ENCODE measurements around the gene SLC17A9.

SLC17A9 gene

DNA sequence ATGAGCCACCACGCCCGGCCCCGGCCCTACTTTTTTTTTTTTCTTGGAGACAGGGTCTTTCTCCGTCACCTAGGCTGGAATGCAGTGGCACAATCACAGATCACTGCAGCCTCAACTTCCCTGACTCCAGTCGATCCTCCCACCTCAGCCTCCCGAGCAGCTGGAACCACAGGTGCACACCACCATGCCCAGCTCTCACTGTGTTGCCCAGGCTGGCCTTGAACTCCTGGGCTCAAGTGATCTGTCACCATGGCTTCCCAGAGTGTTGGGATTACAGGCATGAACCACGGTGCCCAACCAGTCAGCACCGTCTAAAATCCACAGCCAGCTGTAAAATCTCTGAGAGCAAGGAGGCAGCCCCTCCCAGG, 17.4 kb downstream of the SLC17A9 start:
- DNase-seq: no peak

DNA sequence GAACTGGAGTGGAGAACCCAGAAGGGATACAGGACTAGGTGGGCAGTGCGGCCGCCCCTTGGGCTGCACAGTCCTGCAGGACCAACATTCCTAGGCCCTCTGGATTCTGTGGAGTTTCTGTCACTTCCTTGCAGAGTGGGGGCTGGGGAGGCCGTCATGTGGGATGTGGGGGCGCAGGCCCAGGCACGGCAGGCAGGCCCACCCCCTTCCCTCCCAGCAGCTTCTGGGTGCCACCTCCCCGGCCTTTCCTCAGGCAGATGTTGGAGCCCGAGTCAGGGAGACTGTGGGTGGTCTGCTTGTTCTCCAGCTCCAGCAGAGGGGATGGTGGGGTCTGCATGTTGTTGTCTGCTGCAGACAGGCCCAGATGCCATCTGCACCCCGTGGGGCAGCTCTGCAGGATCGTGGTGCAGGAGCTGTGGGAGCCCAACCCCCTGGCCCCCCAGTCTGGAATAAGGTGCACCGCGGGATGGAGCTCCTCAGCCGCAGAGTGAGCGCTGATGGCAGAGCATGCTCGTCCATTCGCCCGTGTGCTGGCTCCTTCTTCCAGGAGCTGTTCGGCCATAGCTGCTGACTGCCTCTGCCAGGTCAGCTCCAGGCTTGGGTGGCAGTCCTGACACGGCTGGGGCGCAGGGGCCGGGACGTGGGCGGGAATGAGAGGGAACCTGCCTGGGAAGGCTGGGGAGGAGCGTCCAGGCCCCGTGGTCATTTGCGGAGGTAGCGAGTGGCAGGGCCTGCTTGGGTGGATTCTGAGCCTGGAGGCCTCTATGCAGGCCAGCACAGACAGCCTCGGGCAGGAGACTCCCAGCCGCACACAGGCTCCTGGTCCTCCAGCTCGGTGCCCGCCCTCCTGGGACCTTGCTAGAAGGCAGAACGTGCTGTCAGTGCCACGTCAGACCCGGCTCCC, 18.1 kb downstream of the SLC17A9 start:
- no peak for DNase-seq

DNA sequence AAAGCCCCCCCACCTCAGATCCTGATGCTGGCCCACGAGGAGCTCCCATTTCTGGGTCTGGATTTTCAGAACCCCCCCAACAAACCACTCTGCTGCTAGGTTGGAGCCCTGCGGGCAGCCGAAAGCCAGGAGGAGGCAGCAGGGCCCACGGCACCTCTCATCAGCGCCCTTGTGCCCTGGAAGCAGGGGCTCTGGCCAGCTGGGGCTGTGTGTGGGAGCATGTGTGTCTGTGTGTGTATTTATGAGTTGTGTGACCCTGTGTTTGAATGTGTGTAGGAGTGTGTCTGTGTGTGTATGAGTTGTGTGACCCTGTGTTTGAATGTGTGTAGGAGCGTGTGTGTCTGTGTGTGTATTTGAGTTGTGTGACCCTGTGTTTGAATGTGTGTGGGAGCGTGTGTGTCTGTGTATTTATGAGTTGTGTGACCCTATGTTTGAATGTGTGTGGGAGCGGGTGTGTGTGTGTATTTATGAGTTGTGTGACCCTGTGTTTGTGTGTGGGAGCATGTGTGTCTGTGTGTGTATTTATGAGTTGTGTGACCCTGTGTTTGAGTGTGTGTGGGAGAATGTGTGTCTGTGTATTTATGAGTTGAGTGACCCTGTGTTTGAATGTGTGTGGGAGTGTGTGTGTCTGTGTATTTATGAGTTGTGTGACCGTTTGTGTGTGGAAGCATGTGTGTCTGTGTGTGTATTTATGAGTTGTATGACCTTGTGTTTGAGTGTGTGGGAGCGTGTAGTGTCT, 18.9 kb downstream of the SLC17A9 start:
- no peak for DNase-seq

DNA sequence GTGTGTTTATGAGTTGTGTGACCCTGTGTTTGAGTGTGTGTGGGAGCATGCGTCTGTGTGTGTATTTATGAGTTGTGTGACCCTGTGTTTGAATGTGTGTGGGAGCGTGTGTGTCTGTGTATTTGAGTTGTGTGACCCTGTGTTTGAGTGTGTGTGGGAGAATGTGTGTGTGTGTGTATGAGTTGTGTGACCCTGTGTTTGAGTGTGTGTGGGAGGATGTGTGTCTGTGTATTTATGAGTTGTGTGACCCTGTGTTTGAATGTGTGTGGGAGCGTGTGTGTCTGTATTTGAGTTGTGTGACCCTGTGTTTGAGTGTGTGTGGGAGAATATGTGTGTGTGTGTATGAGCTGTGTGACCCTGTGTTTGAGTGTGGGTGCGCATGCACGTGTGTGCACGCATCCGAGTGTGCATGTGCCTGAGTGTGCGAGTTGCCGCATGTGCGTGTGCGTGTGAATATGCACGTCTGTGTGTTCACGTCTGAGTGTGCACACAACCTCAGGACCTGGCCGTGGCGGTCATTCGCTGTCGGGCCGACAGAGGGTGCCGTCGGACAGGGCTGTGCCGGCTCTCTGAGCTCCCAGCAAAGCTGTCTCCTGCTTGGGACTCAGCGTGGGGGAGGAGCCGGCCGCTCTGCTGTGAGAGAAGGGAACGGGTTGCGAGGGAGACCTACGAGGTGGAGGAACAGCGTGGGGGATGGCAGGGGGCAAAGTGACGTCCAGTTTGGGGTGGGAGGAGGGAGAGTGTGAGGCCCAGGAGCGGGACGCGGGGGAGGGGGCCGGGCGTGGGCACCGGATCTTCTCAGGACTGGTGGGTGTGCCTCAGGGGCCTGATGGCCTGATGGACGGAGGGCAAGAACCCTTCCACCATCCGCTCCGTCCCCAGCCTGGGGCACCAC, 19.7 kb downstream of the SLC17A9 start:
- peak; percentile 51 to 70 for DNase-seq

DNA sequence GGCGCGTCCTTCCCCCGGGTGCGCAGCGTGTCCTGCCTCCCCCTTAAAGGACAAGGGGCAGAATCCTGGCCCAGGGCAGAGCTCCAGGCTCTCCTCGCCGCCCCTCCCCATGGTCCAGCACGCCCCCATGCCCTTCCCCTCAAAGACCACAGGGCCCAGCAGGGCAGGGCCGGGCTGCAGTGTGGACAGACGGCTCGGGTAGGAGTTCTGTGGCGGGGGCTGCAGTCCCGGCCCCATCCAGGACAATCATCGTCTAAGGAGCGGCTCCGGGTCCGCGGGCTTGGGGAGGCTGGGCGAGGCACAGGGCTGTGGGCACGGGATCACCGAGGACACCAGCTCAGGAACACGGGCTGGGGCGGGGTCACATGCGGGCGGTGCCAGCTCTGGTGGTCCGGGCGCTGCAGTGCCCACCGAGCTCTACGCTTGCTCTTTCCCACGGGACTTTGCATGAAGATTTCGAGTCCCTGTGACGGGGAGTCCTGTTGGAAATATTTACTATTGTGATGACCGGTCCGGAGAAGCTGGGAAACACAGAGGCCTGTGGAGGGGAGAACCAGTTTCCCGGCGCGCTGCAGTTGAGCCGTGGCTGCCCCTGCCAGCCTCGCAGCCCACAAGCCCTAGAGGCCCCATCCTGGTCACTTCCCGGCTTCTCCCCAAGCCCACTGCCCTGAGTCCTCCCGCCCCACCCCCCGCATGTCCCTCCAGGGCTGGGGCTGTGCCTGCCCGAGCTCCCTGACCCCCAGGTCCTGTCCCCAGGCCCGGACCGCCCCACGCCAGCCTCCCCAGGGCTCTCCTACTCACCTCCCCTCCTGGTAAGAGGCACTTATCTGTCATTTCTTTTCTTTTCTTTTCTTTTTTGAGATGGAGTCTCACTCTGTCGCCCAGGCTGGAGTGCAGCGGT, 20.6 kb downstream of the SLC17A9 start:
- no peak for DNase-seq

DNA sequence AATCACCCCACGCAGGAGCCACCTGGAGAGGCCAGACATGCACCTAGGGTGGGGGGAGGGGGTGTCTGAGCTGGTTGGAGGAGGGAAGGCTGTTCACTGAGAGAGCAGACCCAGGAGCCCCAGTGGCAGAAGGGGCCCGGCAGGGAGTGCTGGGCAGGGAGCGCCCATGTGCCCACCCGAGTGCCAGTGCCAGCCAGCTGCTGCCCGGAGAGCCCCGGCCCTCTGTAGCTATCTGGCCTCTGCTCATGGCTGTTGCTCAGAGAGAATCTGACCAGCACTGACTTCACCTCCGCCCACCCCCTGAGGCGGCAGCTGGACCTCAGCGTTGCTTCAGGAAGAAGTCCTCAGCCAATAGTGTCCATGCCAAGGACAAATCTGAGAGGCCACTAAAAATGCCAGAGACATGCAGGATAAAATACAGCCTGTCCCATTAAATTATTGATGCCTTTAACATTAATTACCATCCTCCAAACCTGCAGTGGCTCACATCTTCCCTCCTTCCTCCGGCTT, 22.8 kb downstream of the SLC17A9 start:
- DNase-seq: no peak

DNA sequence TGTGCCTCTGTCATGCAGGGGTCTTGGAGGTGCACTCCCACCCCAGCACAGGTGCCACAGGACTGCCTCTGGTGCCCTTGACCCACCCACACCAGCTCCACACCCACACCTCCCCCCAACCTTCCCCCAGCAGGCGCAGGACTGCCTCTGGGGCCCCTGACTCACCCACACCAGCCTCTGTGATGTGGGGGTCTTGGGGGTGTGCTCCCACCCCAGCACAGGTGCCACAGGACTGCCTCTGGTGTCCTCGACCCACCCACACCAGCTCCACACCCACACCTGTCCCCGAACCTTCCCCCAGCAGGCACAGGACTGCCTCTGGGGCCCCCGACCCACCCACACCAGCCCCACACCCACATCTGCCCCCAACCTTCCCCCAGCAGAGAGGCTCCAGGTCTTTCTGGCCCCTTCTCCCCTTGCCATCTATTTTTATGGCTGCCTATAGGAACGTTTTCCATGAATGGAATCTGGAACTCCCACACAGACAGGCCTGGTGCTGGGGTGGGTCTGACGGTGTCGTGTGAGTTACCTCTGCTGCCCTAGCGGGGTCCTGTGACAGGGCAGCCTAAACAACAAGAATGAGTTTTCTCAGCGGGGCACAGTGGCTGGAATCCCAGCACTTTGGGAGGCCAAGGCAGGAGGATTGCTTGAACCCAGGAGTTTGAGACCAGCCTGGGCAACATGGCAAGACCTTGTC, 23.5 kb downstream of the SLC17A9 start:
- no peak for DNase-seq

DNA sequence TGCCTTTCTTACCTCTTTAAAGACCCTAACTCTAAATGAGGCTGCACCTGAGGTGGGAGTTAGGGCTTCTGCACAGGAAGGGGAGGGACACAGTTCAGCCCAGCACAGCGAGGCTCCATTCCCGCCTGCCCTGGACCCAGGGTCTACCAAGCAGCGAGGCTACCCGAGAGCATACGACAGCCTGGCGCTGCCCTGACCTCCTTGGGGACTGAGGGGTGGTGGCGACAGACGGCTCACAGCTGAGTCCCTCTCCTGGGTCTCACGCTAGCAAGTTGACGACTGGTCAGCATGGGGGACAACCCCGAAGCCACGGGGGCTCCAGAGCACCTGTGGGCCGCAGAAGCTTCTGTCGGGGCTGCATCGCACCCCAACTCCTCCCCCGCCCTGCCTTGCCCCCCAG, 24.4 kb downstream of the SLC17A9 start:
- no peak for DNase-seq

DNA sequence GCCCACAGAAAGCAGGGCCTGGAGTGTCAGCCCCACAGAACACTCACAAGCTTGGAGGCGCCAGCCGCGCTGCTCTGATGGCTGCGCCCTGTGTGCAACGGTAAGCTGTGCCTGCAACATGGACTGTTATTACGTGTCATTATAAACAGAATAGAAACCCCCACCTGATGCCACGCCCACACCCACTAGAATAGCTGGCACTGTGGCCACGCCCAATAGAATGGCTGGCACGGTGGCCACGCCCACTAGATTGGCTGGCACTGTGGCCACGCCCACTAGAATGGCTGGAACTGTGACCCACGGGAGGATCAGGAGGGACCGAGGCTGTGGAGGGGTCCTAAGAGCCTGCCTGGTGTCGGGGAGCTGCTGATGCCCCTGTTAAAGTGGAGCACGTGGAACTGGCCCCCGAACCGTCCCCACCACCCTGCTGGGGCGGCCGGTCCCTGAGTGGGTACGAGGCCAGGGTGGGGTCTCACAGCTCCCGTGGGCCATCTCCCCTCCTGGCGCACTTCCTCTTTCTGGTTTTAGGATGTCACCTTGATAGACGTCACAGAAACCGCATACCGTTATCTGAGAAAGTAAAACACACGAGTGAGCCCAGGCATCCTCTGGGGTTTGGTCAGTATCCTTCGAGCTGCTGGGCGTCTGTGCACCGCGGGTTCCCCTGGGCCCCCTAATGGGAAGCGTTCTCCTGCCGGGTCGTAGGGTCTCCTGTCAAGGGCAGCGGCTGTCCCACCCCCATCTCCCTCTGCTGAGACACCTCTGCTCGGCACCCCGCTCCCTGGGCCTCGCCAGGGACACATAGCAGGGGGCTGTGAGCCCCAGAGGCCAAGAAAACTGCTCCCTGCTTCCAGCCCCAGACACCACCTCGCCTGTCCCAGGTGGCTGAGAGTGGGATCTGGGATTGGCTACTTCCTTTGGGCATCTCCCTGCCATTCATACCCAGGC, 25.4 kb downstream of the SLC17A9 start:
- peak in 1 of 2 donors; percentile 9 for DNase-seq

DNA sequence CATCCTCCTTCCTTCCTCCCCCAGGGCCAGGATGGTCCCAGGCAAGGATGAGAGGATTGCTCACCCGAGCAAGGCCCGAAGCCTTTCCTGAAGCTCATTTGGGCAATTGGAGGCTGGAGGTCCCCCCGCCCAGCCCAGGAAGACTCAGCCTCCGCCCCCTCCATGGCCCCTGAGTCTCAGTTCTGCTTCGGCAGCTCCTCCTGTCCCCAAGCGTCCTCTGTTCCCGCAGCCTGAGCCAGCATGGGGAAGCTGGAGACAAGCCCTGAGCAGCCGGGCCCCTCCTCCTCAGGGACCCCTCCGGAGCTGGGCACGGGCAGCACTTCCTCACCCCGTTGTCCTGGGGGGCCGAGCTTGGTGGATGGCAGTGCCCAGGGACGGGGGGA, 26.0 kb downstream of the SLC17A9 start:
- no peak for DNase-seq

DNA sequence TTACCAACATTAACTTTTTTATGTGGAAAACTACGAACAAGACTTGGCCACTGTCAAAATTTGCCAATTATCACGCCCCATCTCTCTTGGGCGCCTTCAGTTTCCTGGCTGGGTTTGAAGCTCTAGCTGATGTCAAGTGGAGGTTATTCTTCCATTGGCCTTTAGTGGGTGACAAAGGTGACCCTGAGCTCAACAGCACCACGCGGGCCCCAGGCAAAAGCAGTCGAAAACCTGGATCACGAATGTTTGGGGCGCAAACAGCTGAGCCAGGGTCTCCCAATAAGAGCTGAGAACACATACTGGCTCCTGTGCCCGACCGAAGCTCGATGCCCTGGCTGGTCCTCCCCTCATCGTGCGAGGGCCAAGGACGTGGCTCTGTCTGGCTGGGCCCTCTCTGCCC, 26.8 kb downstream of the SLC17A9 start:
- no peak for DNase-seq

DNA sequence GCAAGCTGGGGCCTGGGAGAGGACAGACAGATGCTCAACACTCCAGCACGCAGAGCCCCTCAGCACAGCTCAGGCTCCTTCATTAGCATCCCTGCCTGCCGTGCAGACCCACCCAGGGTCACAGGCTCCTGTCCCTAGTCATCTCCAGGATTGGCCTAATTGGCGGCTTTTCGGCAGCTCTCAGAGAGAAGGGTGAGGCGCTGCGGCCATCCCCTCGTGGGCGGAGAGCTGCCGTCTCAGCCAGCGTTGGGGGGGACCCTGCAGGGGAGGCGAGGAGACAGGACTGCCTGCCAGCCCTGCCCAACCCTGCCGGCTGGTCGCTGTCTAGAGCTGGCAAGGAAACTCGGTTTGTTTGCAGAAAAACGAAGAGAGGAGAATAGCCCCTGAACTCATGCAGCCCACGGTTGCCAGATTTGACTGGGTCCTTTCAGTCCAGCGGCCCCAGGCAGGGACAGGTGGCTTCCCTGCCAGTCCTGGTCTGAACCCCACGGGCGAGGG, 27.4 kb downstream of the SLC17A9 start:
- no peak for DNase-seq

DNA sequence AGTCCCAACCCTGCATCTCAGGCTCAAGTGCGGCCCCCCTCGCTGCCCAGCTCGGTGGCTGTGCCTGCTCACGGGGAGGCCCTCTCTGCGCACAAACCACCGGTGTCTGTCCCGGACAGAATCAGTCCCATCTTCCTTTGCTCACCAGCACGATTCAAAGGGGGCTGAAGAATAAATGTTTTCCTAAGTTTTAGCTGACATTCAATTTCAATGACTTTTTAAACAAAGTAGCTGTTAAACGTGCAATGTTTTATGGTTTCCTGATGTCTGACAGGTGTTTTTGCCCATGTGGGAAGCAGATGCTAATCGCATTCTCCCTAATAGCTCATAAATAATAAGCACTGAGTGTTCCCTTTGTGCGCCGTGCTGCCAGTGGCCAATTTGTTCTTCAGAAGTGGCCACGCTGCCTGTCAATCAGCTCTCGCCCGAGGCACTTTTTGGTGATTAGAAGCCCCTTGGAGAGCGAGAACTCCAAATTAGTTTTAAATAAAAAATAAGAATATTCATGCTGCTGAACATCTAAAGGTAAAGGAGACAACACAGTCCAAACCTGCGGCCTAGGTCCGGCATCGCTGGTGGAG, 28.0 kb downstream of the SLC17A9 start:
- DNase-seq: no peak

DNA sequence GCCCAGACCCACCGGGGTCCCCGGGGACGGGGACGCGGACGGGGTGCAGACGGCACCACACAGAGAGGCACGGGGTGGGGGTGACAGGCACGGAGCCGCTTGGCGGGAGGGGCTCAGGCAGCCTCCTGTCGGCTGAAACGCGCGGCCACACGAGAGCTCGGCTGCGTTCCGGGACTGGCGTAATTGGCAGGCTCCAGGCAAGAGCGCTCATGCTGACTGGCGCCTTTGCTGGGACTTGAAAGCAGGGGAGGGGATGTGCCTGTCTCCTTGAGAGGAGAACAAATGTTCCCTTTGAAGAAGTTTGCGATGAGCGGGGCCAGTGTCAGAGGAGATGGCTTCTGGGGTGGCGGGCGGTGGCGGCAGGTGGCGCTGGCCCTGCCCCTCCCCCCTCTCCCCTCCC, 28.5 kb downstream of the SLC17A9 start:
- no peak for DNase-seq

DNA sequence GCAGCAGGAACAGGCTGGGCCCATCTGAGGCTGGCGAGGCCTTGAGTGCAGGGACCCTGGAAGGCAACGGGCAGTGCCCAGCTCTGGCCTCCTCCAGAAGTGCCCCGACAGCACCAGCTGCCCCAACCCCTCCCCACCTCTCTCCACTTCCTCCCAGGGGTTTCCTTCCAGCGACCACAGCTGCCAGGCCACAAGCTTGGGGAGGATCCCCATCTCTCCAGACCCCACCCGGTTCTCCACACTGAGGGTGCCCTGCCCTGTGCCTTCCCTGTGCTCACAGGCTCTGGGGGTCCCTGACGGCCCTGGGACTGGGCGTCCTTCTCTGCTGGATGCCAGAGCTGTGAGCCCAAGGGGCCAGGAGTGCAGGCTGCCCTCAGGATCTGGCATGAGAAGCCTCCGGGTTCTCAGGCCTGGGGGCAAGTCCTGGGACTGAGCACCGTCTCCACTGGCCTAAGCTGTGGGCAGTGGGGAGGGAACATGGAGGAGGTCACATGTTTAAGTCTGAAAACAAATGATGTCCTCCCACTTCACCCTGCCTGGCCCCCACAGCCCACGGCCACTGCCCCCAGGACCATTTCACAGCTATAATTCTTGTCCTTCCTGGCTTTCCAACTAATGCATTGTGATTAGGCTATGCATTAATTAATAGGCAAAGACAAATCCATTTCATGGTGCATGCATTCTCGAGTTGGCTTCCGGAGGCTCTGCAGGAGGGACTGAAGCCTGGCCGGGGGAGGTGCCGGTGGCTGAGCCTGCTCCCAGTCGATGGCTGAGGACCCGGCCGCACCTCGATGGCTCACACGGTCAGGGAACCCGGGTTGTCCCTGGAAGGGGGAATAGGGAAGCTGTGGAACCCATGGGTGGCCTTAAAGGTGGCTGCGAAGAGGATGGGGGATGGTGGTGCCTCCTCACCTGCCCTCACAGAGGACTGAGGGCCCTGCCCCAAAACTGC, 29.9 kb downstream of the SLC17A9 start:
- DNase-seq: peak in 1 of 2 donors; percentile 23

DNA sequence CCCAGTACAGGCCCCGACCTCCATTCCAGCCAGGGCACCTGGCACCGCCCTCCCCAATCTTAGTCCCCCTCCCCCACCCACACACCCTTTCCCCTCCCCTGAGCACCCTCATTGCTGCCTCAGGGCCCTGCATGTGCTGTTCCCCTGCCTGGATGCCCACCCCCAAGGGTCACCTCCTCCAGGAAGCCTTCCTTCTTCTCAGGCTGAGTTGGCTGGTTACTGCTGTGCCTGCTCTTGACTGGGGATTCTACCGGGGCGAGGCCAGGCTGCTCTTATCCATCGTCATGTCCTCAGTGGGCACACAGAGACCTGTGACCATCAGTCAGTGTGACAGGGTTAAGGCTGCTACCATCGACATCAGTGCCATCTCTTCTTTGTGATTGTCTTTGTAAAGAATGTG, 30.7 kb downstream of the SLC17A9 start:
- DNase-seq: no peak

DNA sequence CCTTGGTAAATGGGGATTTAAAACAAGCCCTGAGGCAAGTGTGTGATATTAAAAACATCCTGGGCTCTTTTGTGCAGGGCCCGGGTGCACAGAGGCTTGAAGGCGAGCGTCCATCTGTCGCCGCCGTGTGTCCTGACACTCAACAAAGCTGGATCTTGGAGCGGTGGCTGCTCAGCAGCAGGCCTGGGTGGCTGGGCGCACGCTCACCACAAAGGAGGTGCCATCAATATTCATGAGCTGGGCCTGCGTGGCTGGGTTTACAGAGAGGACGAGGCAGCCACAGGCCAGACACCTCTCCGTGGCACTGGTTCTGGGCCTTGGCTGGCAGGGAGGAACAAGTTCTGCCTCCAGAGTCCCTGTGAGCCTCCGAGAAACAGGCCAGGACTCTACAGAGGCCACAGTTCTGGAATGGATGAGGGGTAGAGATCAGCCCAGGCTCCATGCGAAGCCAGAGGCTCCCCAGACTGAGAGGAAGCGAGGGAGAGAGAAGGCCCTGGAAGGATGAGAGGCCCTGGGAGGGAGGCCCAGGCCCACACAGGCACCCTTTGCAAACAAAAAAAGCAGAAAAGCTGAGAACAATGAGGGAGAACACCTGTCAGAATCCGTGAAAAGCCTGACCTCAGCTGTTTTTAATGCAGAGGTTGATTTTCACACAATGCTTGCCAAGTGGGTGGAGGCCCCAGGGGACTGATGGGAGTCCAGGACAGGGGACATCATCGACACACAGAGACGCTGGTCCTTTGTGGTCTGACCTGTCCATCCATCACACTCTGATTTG, 32.3 kb downstream of the SLC17A9 start:
- no peak for DNase-seq

DNA sequence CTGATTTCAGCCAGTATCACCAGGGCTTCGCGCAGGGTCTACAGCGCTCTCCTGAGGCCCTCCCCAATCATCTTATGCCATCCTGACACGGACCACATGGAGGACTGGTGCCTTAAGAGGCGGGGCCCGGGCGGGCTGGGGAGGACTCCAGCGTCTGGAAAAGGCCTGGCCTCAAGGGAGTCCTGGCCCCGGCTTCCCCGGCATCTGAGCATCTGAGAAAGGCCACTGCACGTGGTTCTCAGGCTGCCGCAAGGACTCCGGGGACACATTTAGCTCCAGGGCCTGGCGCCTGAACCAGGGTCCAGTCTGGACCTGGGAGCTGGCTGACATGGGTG, 32.9 kb downstream of the SLC17A9 start:
- no peak for DNase-seq
